ENCODE measurements around the gene THBS4.

THBS4 gene

GRCh38 chr5:80034962-80035821 is at the start of gene THBS4:
Gene THBS4 (plus strand): TSS chr5:80035348. CDS start chr5:80035538, 190 bp downstream.
- no peak for DNase-seq (ENCODE audit: low read depth)
- H3K4me3 ChIP-seq (ENCODE audit: low read depth, low read length) = no peak within 1 kb of the TSS
- TF ChIP-seq CTCF (IDR thresholded peaks at IDR 0.05; ENCODE audit: insufficient read depth, low read depth, low read length, missing control alignments) = no peak

- H3K4me3 ChIP-seq (ENCODE audit: low read depth, low read length) = no peak overlapping the region
- TF ChIP-seq CTCF (IDR thresholded peaks at IDR 0.05; ENCODE audit: insufficient read depth, low read depth, low read length, missing control alignments) = no peak
- DNase-seq (ENCODE audit: low read depth) = no peak
Measured at GRCh38 chr5:79986260-79986659, 48.9 kb upstream of the THBS4 start.

- H3K4me3 ChIP-seq (ENCODE audit: low read depth, low read length) = peak overlapping the region; percentile 90
- TF ChIP-seq CTCF (IDR thresholded peaks at IDR 0.05; ENCODE audit: insufficient read depth, low read depth, low read length, missing control alignments) = no peak
- peak; percentile 74 for DNase-seq (ENCODE audit: low read depth)
Measured at GRCh38 chr5:79990205-79990597, 44.9 kb upstream of the THBS4 start.

- peak within 1 kb of the TSS; percentile 90 for H3K4me3 ChIP-seq (ENCODE audit: low read depth, low read length)
- no peak for TF ChIP-seq CTCF (IDR thresholded peaks at IDR 0.05; ENCODE audit: insufficient read depth, low read depth, low read length, missing control alignments)
- DNase-seq (ENCODE audit: low read depth) = peak; percentile 90
Measured at GRCh38 chr5:79990598-79991507, 44.3 kb upstream of the THBS4 start, which contains the start of gene MTX3. Gene MTX3 (minus strand): TSS chr5:79991262. CDS start chr5:79991238, 24 bp downstream.

GRCh38 chr5:79992891-79993657 is 42.1 kb upstream of the THBS4 start:
- H3K4me3 ChIP-seq (ENCODE audit: low read depth, low read length) = no peak overlapping the region
- no peak for DNase-seq (ENCODE audit: low read depth)
- no peak for TF ChIP-seq CTCF (IDR thresholded peaks at IDR 0.05; ENCODE audit: insufficient read depth, low read depth, low read length, missing control alignments)

GRCh38 chr5:79999722-80000121 is 35.4 kb upstream of the THBS4 start:
- DNase-seq (ENCODE audit: low read depth) = no peak
- H3K4me3 ChIP-seq (ENCODE audit: low read depth, low read length) = no peak overlapping the region
- no peak for TF ChIP-seq CTCF (IDR thresholded peaks at IDR 0.05; ENCODE audit: insufficient read depth, low read depth, low read length, missing control alignments)

Measured in GM12865 (cell line).